Neutrophil (primary cell): ENCODE results near the gene SUMO2.

Source experiments
- H3K27ac ChIP-seq: fragments of 200-600 bp; sonication (generic); 2 replicates; pipeline ENCODE4 v1.5.1; 2016; ENCODE audit warnings: mild to moderate bottlenecking, moderate library complexity
- H3K27me3 ChIP-seq: fragments of 200-600 bp; sonication (generic); 2 replicates; pipeline ENCODE4 v1.6.0; 2016; ENCODE audit warnings: mild to moderate bottlenecking
- H3K36me3 ChIP-seq: fragments of 200-600 bp; sonication (generic); 2 replicates; pipeline ENCODE4 v1.5.1; 2017
- H3K4me1 ChIP-seq, 2 experiments: fragments of 200-600 bp in 1 of 2; sonication (generic) in 1 of 2; 1 replicate in 1 of 2; 2 replicates in 1 of 2; pipeline versions ENCODE4 v1.5.1 to v1.6.1; 2013 to 2016; ENCODE audit warnings: low read depth in 1 of 2, low read length in 1 of 2, mild to moderate bottlenecking in 1 of 2, moderate library complexity in 1 of 2; ENCODE audit not compliant: control insufficient read depth in 1 of 2, insufficient read depth in 1 of 2
- H3K4me3 ChIP-seq, 2 experiments: fragments of 200-600 bp in 1 of 2; sonication (generic) in 1 of 2; 1 replicate in 1 of 2; 2 replicates in 1 of 2; pipeline ENCODE4 v1.5.1; 2013 to 2016; ENCODE audit warnings: low read depth in 1 of 2, low read length in 1 of 2, mild to moderate bottlenecking in 1 of 2, moderate library complexity in 1 of 2
- H3K9me3 ChIP-seq: fragments of 200-600 bp; sonication (generic); 2 replicates; pipeline ENCODE4 v1.5.1; 2016
- CTCF ChIP-seq: fragments of 200-600 bp; sonication (generic); IDR thresholded peaks from 2 replicates; pipeline ENCODE4 v1.5.1; 2016; ENCODE audit warnings: antibody characterized with exemption

The SUMO2 gene

DNA sequence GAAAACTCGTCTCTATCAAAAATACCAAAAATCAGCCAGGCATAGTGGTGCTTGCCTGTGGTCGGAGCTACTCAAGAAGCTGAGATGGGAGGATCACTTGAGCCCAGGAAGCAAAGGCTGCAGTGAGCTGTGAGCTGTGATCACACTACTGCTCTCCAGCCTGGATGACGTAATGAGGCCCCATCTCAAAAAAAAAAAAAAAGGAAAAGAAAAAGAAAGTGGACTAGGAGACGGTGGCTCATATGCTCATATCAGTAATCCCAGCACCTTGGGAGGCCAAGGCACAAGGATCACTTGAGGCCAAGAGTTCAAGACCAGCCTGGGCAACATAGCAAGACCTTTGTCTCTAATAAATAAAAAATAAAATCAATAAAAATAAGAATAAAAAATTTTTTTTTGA is 8.8 kb upstream of the SUMO2 start:
- Histone ChIP-seq H3K27me3 (no peaks in the 10 kb centered on the region), H3K4me3 (no peak overlapping the region), H3K9me3 (no peaks in the 10 kb centered on the region), H3K4me1 (no peaks in the 10 kb centered on the region), H3K27ac (no peak overlapping the region), H3K36me3 (no peaks in the 10 kb centered on the region)
- TF ChIP-seq CTCF: no peak

- Histone ChIP-seq H3K9me3 (no peaks in the 10 kb centered on the region), H3K4me3 (no peak overlapping the region), H3K27ac (no peak overlapping the region), H3K36me3 (no peaks in the 10 kb centered on the region), H3K4me1 (peaks cover under 1 to 3% of the 10 kb centered on the region in 2 experiments), H3K27me3 (no peaks in the 10 kb centered on the region)
- no peak for TF ChIP-seq CTCF
Observed at GRCh38 chr17:75188614-75189013, 5.9 kb upstream of the SUMO2 start.

DNA sequence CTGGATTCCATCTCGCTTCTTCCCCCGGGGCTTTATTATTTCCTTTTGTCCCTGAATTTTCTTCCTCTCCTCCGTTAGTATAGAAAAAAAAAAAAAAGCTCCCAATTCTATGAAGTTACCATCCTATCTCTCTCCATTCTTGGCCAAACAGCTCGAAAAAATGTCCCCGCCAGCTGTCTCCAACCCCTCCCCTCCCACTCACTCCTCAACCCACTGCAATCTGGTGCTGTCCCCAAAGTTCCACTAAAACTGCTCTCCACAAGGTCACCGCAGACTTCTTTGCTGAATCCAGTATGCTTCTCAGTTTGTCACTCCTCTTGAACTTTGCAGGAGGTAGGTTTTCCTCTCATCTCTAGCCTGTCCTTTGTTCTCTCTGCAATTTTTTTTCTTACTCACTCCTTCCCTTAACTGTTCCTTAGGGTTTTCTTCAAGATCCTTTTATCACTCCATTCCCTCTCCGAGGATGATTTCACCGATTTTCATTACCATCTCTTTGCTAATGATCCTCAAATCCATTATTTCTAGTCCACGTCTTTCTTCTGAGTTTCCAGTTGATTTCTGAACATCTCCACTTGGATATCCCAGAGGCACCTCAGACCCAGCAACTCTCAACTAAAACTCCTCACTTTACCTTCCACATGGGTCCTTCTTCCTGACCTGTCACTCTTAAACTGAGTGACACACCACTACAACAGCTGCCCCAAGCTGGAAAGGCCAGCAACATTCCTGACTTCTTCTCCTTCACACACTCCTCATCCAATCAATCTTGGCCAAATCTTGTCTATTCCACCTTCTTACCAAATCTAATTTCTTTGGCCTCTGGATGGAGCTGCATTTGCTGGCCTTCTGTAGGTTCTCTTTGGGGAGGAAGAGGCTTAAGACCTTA is 1.5 kb upstream of the SUMO2 start:
- Histone ChIP-seq H3K9me3 (no peaks in the 10 kb centered on the region), H3K4me3 (peak overlapping the region; percentile 87 to 97), H3K36me3 (peaks cover 6% of the 10 kb centered on the region), H3K27me3 (no peaks in the 10 kb centered on the region), H3K4me1 (peaks cover 23 to 25% of the 10 kb centered on the region in 2 experiments), H3K27ac (peak overlapping the region; percentile 98)
- no peak for TF ChIP-seq CTCF

- H3K27me3 ChIP-seq: no peaks in the 10 kb centered on the region
- H3K4me1 ChIP-seq: peaks cover 23 to 25% of the 10 kb centered on the region in 2 experiments
- peak overlapping the region; percentile 98 for H3K27ac ChIP-seq
- peak overlapping the region; percentile 87 to 97 for H3K4me3 ChIP-seq
- no peak for TF ChIP-seq CTCF
- H3K36me3 ChIP-seq: peaks cover 15% of the 10 kb centered on the region
- no peaks in the 10 kb centered on the region for H3K9me3 ChIP-seq
Observed at GRCh38 chr17:75182319-75182568, 515 bp downstream of the SUMO2 start.

DNA sequence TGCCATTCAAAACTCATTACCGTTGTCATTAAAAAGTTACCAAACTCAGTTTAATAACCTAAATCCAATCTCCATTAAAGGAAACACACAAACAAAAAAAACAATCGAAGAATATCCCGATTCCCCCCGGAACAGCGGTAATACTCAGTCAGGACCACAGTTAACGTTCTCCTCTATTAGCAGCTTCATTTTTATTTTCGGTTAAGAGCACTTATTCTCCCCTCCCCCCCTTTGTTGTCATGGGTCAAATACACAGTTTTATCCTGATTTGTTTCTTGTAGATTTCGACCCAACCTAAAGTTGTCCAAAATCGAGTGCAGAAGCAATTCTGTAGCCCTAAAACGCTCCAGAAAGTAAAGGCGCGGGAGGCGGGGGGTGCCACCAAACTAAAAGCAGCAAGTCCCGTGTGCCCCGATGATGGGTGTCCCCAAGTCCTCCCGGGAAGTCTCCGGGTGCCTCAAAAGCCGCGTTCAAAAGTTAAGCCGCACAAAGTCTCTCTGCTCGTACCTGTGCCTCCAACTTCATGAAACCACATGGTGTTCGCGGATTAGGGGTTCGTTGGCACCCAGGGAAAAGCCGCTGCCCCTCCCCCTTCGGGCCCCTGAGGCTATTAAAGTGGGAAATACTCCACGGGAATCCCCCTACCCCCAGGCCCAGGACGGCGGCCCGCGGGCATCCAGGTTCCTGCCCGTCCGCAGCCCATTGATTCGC is 996 bp downstream of the SUMO2 start:
- peaks cover 23 to 25% of the 10 kb centered on the region in 2 experiments for H3K4me1 ChIP-seq
- no peak for TF ChIP-seq CTCF

More for the DNA sequence above, 996 bp downstream of the SUMO2 start:
- Histone ChIP-seq H3K27me3 (no peaks in the 10 kb centered on the region), H3K27ac (peak overlapping the region; percentile 98), H3K36me3 (peaks cover 15% of the 10 kb centered on the region), H3K9me3 (no peaks in the 10 kb centered on the region), H3K4me3 (peak overlapping the region; percentile 87 to 97)
